Measurements from ENCODE around the gene NCKAP5L. TPM values are rescaled to one million over a fixed set of nuclear protein-coding genes. Genes with fewer than 3 reads are reported as not detected.
A peak's percentile ranks its signal among the peaks of the same experiment; 100 is the strongest.

The NCKAP5L gene
- total and polyA plus RNA-seq, 10 donors = 3.6 to 29.4 (median 21.1) TPM

GRCh38 chr12:49794811-49795653 lies 33.2 kb downstream of the NCKAP5L start:
- no peak overlapping the region for H3K4me3 ChIP-seq
- peak; percentile 66 for DNase-seq
- H3K4me1 ChIP-seq = peaks cover 0 to 13% (median 0%) of the 10 kb centered on the region in 6 donors
- TF ChIP-seq CTCF (IDR thresholded peaks at IDR 0.05 in 8 of 11, conservative IDR thresholded peaks at IDR 0.05 in 3 of 11) = no peak
- no peak for TF ChIP-seq POLR2A (IDR thresholded peaks at IDR 0.05)
- TF ChIP-seq POLR2AphosphoS5 (IDR thresholded peaks at IDR 0.05) = peak in 1 of 3 donors; percentile 56
- intact Hi-C loops (cut with DNase I; ENCODE audit: low total_unique reads) = no loop called here
- peaks cover 0 to 96% (median 54%) of the 10 kb centered on the region in 6 donors for H3K36me3 ChIP-seq
- H3K27ac ChIP-seq = no peak overlapping the region
- H3K27me3 ChIP-seq (replicated peaks in 1 of 7) = no peaks in the 10 kb centered on the region
- H3K9me3 ChIP-seq = no peaks in the 10 kb centered on the region
- WGBS, 5 donors = 91 to 95% (median 94%) methylated on average over 20 to 32 of the region's 32 CpGs

GRCh38 chr12:49794021-49794420 lies 34.2 kb downstream of the NCKAP5L start:
- WGBS, 5 donors = 84 to 95% (median 90%) methylated on average over 4 to 5 of the region's 5 CpGs
- H3K9me3 ChIP-seq = no peaks in the 10 kb centered on the region
- no peak for TF ChIP-seq CTCF (IDR thresholded peaks at IDR 0.05 in 8 of 11, conservative IDR thresholded peaks at IDR 0.05 in 3 of 11)
- TF ChIP-seq POLR2A (IDR thresholded peaks at IDR 0.05) = no peak
- peak in 1 of 3 donors; percentile 1 for TF ChIP-seq POLR2AphosphoS5 (IDR thresholded peaks at IDR 0.05)
- intact Hi-C loops (cut with DNase I; ENCODE audit: low total_unique reads) = no loop called here
- no peaks in the 10 kb centered on the region for H3K27me3 ChIP-seq (replicated peaks in 1 of 7)
- peaks cover 0 to 13% (median 0%) of the 10 kb centered on the region in 6 donors for H3K4me1 ChIP-seq
- no peak overlapping the region for H3K27ac ChIP-seq
- peaks cover 0 to 93% (median 48%) of the 10 kb centered on the region in 6 donors for H3K36me3 ChIP-seq
- DNase-seq = no peak
- H3K4me3 ChIP-seq = no peak overlapping the region

- H3K36me3 ChIP-seq = peaks cover 0 to 89% (median 46%) of the 10 kb centered on the region in 6 donors
- no peak overlapping the region for H3K27ac ChIP-seq
- no peaks in the 10 kb centered on the region for H3K9me3 ChIP-seq
- intact Hi-C loops (cut with DNase I; ENCODE audit: low total_unique reads) = no loop called here
- WGBS, 5 donors = 87 to 95% (median 91%) methylated on average over 6 to 9 of the region's 9 CpGs
- TF ChIP-seq CTCF (IDR thresholded peaks at IDR 0.05 in 8 of 11, conservative IDR thresholded peaks at IDR 0.05 in 3 of 11) (no peak), POLR2AphosphoS5 (IDR thresholded peaks at IDR 0.05) (peak in 1 of 3 donors; percentile 27), POLR2A (IDR thresholded peaks at IDR 0.05) (no peak)
- no peaks in the 10 kb centered on the region for H3K27me3 ChIP-seq (replicated peaks in 1 of 7)
- no peak overlapping the region for H3K4me3 ChIP-seq
- H3K4me1 ChIP-seq = peaks cover 0 to 13% (median 0%) of the 10 kb centered on the region in 6 donors
- DNase-seq = no peak
Observed at GRCh38 chr12:49793620-49794019, 34.6 kb downstream of the NCKAP5L start.

GRCh38 chr12:49792976-49793580 lies 35.1 kb downstream of the NCKAP5L start:
- no peak for DNase-seq
- H3K4me1 ChIP-seq = peaks cover 0 to 13% (median 0%) of the 10 kb centered on the region in 6 donors
- no peak overlapping the region for H3K27ac ChIP-seq
- H3K36me3 ChIP-seq = peaks cover 0 to 83% (median 40%) of the 10 kb centered on the region in 6 donors
- no peak for TF ChIP-seq POLR2AphosphoS5 (IDR thresholded peaks at IDR 0.05)
- no peak for TF ChIP-seq POLR2A (IDR thresholded peaks at IDR 0.05)
- no peak for TF ChIP-seq CTCF (IDR thresholded peaks at IDR 0.05 in 8 of 11, conservative IDR thresholded peaks at IDR 0.05 in 3 of 11)
- no peak overlapping the region for H3K4me3 ChIP-seq
- intact Hi-C loops (cut with DNase I; ENCODE audit: low total_unique reads) = no loop called here
- H3K9me3 ChIP-seq = no peaks in the 10 kb centered on the region
- H3K27me3 ChIP-seq (replicated peaks in 1 of 7) = no peaks in the 10 kb centered on the region
- WGBS, 5 donors = 89 to 95% (median 94%) methylated on average over 8 to 11 of the region's 11 CpGs
